ENCODE measurements around the gene SETD5. TPM values are rescaled to one million over a fixed set of nuclear protein-coding genes. Genes with fewer than 3 reads are reported as not detected.
A peak's percentile ranks its signal among the peaks of the same experiment; 100 is the strongest.

The SETD5 gene
- total RNA-seq, 1 donor from 2014 or later, result 161 TPM

- Mint-ChIP-seq H3K36me3 (ENCODE audit: unreplicated experiment) (peaks cover 51% of the 10 kb centered on the region), H3K27me3 (ENCODE audit: unreplicated experiment) (no peaks in the 10 kb centered on the region), H3K4me1 (ENCODE audit: unreplicated experiment) (peaks cover 5% of the 10 kb centered on the region), H3K4me3 (ENCODE audit: unreplicated experiment) (no peak overlapping the region), H3K27ac (ENCODE audit: unreplicated experiment) (peak overlapping the region; percentile 10), H3K9me3 (ENCODE audit: unreplicated experiment) (no peaks in the 10 kb centered on the region)
- TF ChIP-seq CTCF (IDR thresholded peaks at IDR 0.05), result no peak
- DNase-seq (ENCODE audit: extremely low spot score, unreplicated experiment), result no peak
Measured at GRCh38 chr3:9385187-9386077, 12.0 kb upstream of the SETD5 start.

- peaks cover 54% of the 10 kb centered on the region for H3K36me3 Mint-ChIP-seq (ENCODE audit: unreplicated experiment)
- peaks cover 5% of the 10 kb centered on the region for H3K4me1 Mint-ChIP-seq (ENCODE audit: unreplicated experiment)
- no peak for DNase-seq (ENCODE audit: extremely low spot score, unreplicated experiment)
- peak overlapping the region; percentile 10 for H3K27ac Mint-ChIP-seq (ENCODE audit: unreplicated experiment)
- H3K9me3 Mint-ChIP-seq (ENCODE audit: unreplicated experiment), result no peaks in the 10 kb centered on the region
- H3K27me3 Mint-ChIP-seq (ENCODE audit: unreplicated experiment), result no peaks in the 10 kb centered on the region
- no peak for TF ChIP-seq CTCF (IDR thresholded peaks at IDR 0.05)
- no peak overlapping the region for H3K4me3 Mint-ChIP-seq (ENCODE audit: unreplicated experiment)
Measured at GRCh38 chr3:9386078-9386459, 11.3 kb upstream of the SETD5 start.

GRCh38 chr3:9386501-9387321, 10.7 kb upstream of the SETD5 start:
- Mint-ChIP-seq H3K36me3 (ENCODE audit: unreplicated experiment) (peaks cover 58% of the 10 kb centered on the region), H3K4me1 (ENCODE audit: unreplicated experiment) (peaks cover 9% of the 10 kb centered on the region), H3K27me3 (ENCODE audit: unreplicated experiment) (no peaks in the 10 kb centered on the region), H3K4me3 (ENCODE audit: unreplicated experiment) (no peak overlapping the region), H3K9me3 (ENCODE audit: unreplicated experiment) (no peaks in the 10 kb centered on the region), H3K27ac (ENCODE audit: unreplicated experiment) (peak overlapping the region; percentile 69)
- DNase-seq (ENCODE audit: extremely low spot score, unreplicated experiment), result no peak
- no peak for TF ChIP-seq CTCF (IDR thresholded peaks at IDR 0.05)

GRCh38 chr3:9387322-9387655, 10.1 kb upstream of the SETD5 start:
- no peak overlapping the region for H3K27ac Mint-ChIP-seq (ENCODE audit: unreplicated experiment)
- H3K36me3 Mint-ChIP-seq (ENCODE audit: unreplicated experiment), result peaks cover 60% of the 10 kb centered on the region
- no peak overlapping the region for H3K4me3 Mint-ChIP-seq (ENCODE audit: unreplicated experiment)
- no peaks in the 10 kb centered on the region for H3K9me3 Mint-ChIP-seq (ENCODE audit: unreplicated experiment)
- TF ChIP-seq CTCF (IDR thresholded peaks at IDR 0.05), result no peak
- peaks cover 15% of the 10 kb centered on the region for H3K4me1 Mint-ChIP-seq (ENCODE audit: unreplicated experiment)
- DNase-seq (ENCODE audit: extremely low spot score, unreplicated experiment), result no peak
- H3K27me3 Mint-ChIP-seq (ENCODE audit: unreplicated experiment), result no peaks in the 10 kb centered on the region

- H3K4me3 Mint-ChIP-seq (ENCODE audit: unreplicated experiment), result no peak overlapping the region
- no peaks in the 10 kb centered on the region for H3K9me3 Mint-ChIP-seq (ENCODE audit: unreplicated experiment)
- DNase-seq (ENCODE audit: extremely low spot score, unreplicated experiment), result no peak
- peaks cover 19% of the 10 kb centered on the region for H3K4me1 Mint-ChIP-seq (ENCODE audit: unreplicated experiment)
- no peaks in the 10 kb centered on the region for H3K27me3 Mint-ChIP-seq (ENCODE audit: unreplicated experiment)
- H3K36me3 Mint-ChIP-seq (ENCODE audit: unreplicated experiment), result peaks cover 60% of the 10 kb centered on the region
- no peak overlapping the region for H3K27ac Mint-ChIP-seq (ENCODE audit: unreplicated experiment)
- no peak for TF ChIP-seq CTCF (IDR thresholded peaks at IDR 0.05)
Measured at GRCh38 chr3:9388142-9388541, 9.3 kb upstream of the SETD5 start.
